Measurements from ENCODE around the gene OR10A2. TPM values are rescaled to one million over a fixed set of nuclear protein-coding genes. Genes with fewer than 3 reads are reported as not detected.

Gene OR10A2
- polyA plus RNA-seq, 3 donors = not detected

GRCh38 chr11:6828103-6828502, 34.8 kb upstream of the OR10A2 start:
- no peaks in the 10 kb centered on the region for H3K36me3 Mint-ChIP-seq

GRCh38 chr11:6833356-6833755, 29.5 kb upstream of the OR10A2 start:
- H3K4me3 ChIP-seq (replicated peaks in 1 of 3; ENCODE audit: low read depth in 2 of 3, low read length in 3 of 3) = no peak overlapping the region
- Mint-ChIP-seq H3K4me1 (no peaks in the 10 kb centered on the region), H3K4me3 (no peak overlapping the region), H3K27ac (no peak overlapping the region), H3K9me3 (peaks cover 0 to 2% (median 0%) of the 10 kb centered on the region in 7 donors), H3K27me3 (ENCODE audit: low read depth in 3 of 3) (peaks cover 2 to 5% (median 3%) of the 10 kb centered on the region in 3 donors), H3K36me3 (no peaks in the 10 kb centered on the region)
- H3K36me3 ChIP-seq (replicated peaks in 1 of 2; ENCODE audit: control insufficient read depth in 1 of 2, insufficient read depth in 2 of 2, low read length in 2 of 2) = no peaks in the 10 kb centered on the region
- TF ChIP-seq, protein P1, sequence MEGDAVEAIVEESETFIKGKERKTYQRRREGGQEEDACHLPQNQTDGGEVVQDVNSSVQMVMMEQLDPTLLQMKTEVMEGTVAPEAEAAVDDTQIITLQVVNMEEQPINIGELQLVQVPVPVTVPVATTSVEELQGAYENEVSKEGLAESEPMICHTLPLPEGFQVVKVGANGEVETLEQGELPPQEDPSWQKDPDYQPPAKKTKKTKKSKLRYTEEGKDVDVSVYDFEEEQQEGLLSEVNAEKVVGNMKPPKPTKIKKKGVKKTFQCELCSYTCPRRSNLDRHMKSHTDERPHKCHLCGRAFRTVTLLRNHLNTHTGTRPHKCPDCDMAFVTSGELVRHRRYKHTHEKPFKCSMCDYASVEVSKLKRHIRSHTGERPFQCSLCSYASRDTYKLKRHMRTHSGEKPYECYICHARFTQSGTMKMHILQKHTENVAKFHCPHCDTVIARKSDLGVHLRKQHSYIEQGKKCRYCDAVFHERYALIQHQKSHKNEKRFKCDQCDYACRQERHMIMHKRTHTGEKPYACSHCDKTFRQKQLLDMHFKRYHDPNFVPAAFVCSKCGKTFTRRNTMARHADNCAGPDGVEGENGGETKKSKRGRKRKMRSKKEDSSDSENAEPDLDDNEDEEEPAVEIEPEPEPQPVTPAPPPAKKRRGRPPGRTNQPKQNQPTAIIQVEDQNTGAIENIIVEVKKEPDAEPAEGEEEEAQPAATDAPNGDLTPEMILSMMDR (IDR thresholded peaks at IDR 0.05) = no peak
- no peak overlapping the region for H2AFZ ChIP-seq (ENCODE audit: insufficient read depth, low read depth, low read length, poor library complexity, severe bottlenecking)
- H3K27ac ChIP-seq (ENCODE audit: low read depth in 1 of 2, low read length in 2 of 2) = no peak overlapping the region
- H3K79me2 ChIP-seq (ENCODE audit: insufficient read depth, low read length) = no peaks in the 10 kb centered on the region
- H3K4me1 ChIP-seq (ENCODE audit: control insufficient read depth in 1 of 2, insufficient read depth in 2 of 2, low read length in 2 of 2) = no peaks in the 10 kb centered on the region
- H3K9me3 ChIP-seq (replicated peaks in 1 of 2; ENCODE audit: control insufficient read depth in 1 of 2, insufficient read depth in 1 of 2, low read length in 2 of 2) = no peaks in the 10 kb centered on the region
- intact Hi-C loops (cut with micrococcal nuclease) = no loop called here
- no peak overlapping the region for H3K4me2 ChIP-seq (replicated peaks; ENCODE audit: extremely low read depth, low read length, poor library complexity, severe bottlenecking)
- DNase-seq = no peak
- 100% methylated on average over 1 of the region's 6 CpGs for WGBS (ENCODE audit: insufficient coverage)
- no peaks in the 10 kb centered on the region for H3K27me3 ChIP-seq (ENCODE audit: control insufficient read depth in 2 of 2, insufficient read depth in 2 of 2, low read length in 2 of 2)
- H4K20me1 ChIP-seq (ENCODE audit: insufficient read depth, low read length) = no peaks in the 10 kb centered on the region
- H3K9ac ChIP-seq (ENCODE audit: insufficient read depth, low read length, poor library complexity, severe bottlenecking) = no peak overlapping the region

More at GRCh38 chr11:6828103-6828502, 34.8 kb upstream of the OR10A2 start:
- TF ChIP-seq, protein P1 (IDR thresholded peaks at IDR 0.05) = no peak
- Mint-ChIP-seq H3K4me1 (no peaks in the 10 kb centered on the region), H3K9me3 (peaks cover 0 to 2% (median 0%) of the 10 kb centered on the region in 7 donors), H3K27me3 (ENCODE audit: low read depth in 3 of 3) (peaks cover 1 to 5% (median 2%) of the 10 kb centered on the region in 3 donors), H3K4me3 (no peak overlapping the region), H3K27ac (no peak overlapping the region)
- no peak overlapping the region for H3K27ac ChIP-seq (ENCODE audit: low read depth in 1 of 2, low read length in 2 of 2)
- H3K4me3 ChIP-seq (replicated peaks in 1 of 3; ENCODE audit: low read depth in 2 of 3, low read length in 3 of 3) = no peak overlapping the region
- no peaks in the 10 kb centered on the region for H3K27me3 ChIP-seq (ENCODE audit: control insufficient read depth in 2 of 2, insufficient read depth in 2 of 2, low read length in 2 of 2)
- intact Hi-C loops (cut with micrococcal nuclease) = no loop called here
- H3K9ac ChIP-seq (ENCODE audit: insufficient read depth, low read length, poor library complexity, severe bottlenecking) = no peak overlapping the region
- no peaks in the 10 kb centered on the region for H3K36me3 ChIP-seq (replicated peaks in 1 of 2; ENCODE audit: control insufficient read depth in 1 of 2, insufficient read depth in 2 of 2, low read length in 2 of 2)
- H3K4me2 ChIP-seq (replicated peaks; ENCODE audit: extremely low read depth, low read length, poor library complexity, severe bottlenecking) = no peak overlapping the region
- no peaks in the 10 kb centered on the region for H3K79me2 ChIP-seq (ENCODE audit: insufficient read depth, low read length)
- no peak for DNase-seq
- no peaks in the 10 kb centered on the region for H3K9me3 ChIP-seq (replicated peaks in 1 of 2; ENCODE audit: control insufficient read depth in 1 of 2, insufficient read depth in 1 of 2, low read length in 2 of 2)
- WGBS (ENCODE audit: insufficient coverage) = 83% methylated on average over 1 of the region's 1 CpG
- no peaks in the 10 kb centered on the region for H4K20me1 ChIP-seq (ENCODE audit: insufficient read depth, low read length)
- no peak overlapping the region for H2AFZ ChIP-seq (ENCODE audit: insufficient read depth, low read depth, low read length, poor library complexity, severe bottlenecking)
- H3K4me1 ChIP-seq (ENCODE audit: control insufficient read depth in 1 of 2, insufficient read depth in 2 of 2, low read length in 2 of 2) = no peaks in the 10 kb centered on the region
